Fibroblast of skin of left quadriceps (primary cell): ENCODE data around the gene PARD6G.

Source experiments
- DNase-seq, 2 experiments: peaks; one replicate each; pipeline ENCODE4 v3.0.0-alpha.2; 2013; ENCODE audit warnings: low read depth in 2 of 2

The PARD6G gene

DNA sequence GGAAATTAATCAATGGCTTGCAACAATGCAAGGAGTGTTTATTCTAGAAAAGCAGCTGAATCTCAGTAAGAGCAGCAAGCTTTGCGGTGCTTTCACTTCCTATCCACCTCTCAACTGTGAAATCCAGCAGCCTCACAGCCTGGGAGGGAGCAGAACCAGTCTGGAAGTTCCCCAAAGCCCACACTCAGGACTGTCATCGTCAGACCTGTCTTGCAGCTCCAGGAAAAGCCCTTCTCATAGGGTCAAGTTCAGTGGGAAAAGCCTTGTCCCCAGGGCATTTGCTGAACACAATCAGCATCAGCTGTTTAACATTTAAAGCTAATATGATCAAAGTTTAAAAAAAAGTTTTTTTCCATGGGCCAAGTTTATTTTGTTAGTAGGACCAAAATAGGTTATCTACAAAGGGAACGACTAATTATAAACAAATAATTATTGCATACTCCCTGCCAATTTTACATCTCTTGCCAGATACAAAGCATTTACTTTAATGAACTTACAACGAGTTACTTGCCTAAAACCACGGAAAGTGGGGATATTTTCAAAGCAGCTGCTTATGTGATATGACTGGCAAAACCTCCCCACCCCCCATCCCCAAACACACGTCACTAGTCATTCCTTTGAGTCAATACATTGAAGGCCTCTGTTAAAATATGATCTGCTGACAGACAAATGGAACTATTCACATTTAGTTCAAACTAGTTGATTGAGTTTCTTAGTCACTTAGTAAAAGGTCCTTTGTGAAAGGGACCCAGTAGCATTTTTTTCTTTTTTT is 36.8 kb downstream of the PARD6G start:
- no peak for DNase-seq

DNA sequence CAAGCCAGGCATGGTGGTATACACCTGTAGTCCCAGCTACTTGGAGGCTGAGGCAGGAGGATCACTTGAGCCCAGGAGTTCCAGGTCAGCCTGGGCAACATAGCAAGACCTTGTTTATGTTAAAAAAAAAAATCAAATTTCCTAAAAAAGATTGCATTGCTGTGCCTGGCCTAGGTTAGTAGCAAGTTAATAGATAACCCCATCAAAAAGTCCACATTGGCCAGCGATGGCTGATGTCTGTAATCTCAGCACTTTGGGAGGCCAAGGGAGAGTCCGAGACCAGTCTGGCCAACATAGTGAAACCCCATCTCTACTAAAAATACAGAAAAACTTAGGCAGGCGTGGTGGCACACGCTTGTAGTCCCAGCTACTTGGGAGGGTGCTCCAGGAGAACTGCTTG is 38.7 kb downstream of the PARD6G start:
- DNase-seq, result no peak

DNA sequence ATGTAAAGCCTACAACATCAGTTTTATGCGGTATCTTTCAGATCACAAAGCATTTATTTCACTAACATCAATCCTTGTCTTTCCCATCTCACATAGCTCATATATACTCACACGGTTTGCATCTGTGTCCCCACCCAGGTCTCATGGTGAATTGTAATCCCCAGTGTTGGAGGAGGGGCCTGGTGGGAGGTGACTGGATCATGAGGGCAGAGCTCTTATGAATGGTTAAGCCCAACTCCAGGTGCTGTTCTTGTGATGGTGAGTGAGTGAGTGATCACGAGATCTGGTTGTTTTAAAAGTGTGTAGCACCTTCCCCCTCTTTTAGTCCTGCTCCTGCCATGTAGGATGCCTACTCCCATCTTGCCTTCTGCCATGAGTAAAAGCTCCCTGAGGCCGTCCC is 42.0 kb downstream of the PARD6G start:
- DNase-seq, result no peak

DNA sequence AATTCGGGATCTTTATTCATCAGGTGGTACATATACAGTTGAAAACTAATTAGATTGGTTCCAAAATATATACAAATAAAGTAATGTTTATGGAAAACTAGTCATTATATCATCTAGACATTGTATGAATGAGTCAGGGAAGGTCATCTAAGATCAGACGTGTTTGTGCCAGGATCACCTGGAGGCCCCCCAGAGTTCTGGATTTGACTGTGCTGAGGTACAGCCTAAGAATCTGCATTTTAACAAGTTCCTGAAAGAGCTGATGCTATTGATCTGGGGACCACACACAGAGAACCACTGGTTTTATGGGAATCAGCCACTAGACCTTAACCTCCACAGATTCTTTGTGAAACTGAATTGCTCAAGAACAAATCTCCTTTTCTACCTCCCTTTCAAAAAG is 43.2 kb downstream of the PARD6G start:
- no peak for DNase-seq

DNA sequence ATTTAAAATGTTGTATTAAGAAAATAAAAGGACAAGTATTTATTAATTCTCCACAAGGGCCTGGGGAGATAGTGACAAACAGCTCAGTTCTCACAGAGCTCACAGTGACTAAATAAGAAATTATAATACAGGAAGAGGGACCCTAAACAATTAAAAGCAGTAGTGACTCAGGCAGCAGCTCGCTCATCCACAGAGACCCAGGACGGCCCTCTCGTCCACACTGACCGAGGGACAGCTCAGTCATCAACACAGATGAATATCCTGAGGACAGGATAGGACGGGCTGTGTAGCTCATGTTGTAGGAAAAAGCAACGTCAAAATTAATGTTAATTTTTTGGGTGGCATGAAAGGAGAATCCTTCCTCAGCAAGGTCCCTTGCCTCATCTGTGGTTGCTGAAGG is 44.1 kb downstream of the PARD6G start:
- no peak for DNase-seq

DNA sequence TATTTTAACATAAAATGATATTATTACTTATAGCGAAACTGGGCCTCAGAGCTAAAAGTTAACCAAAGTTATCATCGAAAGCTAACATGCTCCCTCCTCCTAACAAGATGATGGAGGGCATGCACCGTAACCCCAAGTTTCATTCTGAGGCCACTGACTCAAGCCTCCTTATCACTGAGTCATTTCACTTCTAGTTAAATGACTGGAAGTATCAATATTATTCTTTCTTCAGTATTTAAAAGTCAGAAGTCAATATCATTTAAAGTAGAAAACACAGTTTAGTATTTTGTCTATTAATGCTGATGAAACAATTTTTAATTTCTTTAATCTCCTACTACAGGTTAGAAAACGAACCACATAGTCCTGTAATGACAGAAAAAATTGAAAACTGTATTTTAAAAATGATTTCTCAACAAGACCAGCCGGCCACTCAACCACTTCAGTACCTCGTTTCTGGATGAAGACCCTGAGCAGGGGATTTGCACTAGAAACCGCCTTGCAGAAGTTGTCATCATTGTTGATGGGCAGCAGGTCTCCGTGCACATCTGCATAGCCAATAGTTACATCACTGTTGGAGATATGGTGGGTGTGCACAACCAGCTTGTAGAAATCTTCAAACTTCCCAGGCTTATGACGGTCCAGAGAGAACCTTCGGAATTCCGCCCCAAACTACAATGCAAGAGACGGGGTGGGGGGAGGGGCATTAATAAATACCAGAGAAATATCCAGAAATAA is 44.9 kb downstream of the PARD6G start:
- no peak for DNase-seq

DNA sequence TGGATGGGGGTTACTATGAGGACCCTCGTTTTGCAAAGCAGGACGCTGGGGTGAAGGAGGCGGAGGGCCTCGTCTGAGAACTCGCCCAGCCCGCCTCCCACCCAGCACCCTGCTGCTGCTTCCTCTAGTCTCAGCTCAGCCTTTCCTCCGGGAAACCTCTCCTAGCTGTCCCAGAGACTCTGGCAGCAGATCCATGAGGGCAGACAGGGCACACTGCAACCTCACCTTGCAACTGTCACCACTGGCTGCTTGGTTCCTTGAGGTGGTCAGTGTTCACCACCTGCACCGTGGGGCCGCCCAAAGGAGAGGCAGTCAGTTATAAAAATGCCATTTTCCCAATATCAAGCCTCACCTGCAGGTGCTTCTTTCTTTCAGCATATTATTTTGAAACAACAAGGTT is 45.6 kb downstream of the PARD6G start:
- DNase-seq, result no peak

DNA sequence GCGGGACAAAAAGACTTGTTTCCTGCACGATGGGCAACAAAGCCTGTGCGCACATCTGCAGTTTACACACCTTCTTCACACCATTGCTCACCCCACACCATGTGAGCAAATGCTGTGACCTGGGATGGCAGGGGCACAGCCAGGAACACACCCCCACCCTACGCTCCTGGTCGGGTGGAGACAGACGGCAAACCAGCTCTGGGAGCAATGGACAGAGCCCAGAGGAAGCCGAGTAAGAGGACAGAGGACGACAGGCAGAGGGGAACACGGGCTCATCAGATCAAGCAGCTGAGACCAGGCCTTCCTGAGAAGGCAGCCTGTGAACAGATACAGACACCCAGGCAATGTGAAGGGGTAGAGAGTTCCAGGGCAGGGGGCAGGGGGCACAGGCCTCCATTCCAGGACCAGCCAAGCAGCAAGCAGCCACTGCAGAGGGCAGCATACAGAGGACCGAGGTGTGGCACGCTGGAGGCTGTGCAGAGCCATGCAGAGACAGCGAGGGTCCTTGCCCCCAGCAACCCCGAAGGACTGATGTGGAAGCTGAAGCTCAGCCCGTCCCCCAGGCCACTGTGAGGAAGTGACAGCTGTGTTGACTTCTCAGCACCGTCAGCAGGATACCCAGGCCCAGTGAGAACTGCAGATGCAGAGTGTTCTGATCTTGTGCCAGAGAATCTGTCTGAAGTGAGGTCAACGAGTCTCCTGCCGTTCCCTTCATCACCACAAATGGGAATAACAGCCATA is 46.2 kb downstream of the PARD6G start:
- DNase-seq, result no peak

DNA sequence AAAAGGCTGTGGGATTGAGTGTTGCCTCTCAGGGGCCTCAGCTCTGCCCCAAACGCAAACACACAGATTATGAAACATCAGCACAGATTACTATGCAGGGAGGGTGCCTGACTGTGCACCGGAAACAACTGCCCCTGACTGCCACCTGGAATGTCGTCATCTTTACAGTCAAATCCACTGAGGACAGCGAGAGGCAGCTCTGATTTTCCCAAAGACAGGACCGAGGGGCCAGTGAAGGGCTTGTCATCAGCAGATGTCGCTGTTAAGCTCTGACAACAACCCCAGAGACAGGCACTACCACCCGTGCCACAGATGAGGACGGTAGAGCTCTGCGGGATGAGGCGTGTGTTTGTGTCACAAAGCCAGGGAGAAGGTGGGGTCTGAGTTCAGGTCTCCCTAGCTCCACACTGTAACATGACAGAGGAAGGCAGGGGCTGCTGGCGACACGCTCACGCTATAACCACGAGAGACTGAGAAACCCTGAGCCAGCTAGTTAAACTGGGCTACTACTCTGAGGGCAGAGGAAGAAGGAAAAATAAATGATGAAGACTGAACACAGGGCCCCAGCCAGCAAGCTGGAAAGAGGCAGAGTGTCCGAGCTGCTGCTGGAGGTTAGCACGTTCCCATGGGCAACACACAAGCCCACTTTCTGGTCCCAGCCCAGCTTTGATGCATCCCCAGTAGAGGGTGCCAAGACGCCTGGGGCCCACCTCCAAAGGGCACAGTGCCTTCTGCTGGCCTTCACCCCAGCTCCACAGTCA is 47.0 kb downstream of the PARD6G start:
- DNase-seq, result no peak

DNA sequence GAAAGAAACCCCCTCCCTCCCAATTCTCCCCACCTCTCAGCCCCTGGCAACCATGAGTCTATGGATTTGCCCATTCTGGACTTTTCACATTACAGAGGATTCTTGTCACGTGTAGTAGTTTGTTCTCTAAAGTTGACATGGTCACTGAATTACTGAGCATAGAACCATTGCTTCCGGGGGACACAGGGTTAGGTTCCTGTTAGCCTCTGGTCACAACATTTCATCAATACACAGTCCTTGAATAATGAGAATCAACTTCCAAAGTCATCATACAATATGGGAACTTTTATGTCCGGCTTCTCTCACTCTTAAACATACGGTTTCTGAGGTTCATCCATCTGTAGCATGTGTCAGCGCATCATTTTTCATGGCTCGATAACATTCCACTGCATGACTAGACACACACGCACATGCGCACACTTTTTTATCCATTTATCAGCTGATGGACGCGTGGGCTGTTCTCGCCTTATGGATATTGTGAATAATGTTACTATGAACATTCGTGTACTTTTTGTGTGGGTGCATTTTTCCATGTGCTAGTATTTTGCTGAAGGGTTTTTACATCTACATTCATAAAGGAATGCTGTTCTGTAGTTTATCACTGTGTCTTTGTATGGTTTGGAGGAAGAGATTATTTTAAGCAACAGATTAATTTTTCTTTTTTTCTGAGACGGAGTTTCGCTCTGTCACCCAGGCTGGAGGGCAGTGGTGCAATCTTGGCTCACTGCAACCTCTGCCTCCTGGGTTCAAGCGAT is 48.1 kb downstream of the PARD6G start:
- DNase-seq, result no peak

DNA sequence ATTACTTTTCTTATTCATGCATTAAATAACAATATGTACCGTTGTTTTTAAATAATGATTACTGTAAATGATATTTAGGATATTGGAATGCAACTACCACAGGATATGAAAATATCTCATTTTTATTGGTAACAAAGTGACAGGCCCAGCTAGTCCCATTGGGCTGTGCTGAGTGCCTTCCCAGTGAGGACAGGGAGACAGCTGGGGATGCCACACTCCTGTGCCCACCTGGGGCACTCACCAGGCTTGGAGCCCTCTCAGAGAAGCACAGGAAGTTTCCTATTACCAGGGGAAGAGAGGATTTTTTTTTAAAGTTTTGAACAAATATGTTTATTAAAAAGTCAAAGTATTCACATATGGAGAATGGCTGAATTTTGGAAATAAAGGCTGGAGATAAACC is 48.9 kb downstream of the PARD6G start:
- no peak for DNase-seq

DNA sequence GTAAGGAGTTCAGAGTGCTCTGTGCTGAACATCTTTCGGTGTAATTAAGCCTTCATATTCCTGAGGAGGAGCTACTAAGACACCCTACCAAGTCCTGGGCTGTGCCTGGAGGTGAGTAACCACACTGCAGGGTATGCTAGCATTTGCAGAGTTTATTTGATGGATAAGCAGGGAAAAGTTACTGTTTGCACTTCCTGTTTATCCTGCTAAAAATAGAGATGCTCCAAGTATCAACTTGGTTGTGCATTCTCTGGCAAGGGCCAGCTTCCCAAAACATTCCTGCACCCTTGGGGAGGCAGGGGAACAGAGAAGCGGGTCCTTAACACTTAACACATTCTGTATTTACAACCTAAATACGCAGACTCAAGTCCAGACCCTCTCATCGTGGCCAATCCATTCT is 49.8 kb downstream of the PARD6G start:
- no peak for DNase-seq

DNA sequence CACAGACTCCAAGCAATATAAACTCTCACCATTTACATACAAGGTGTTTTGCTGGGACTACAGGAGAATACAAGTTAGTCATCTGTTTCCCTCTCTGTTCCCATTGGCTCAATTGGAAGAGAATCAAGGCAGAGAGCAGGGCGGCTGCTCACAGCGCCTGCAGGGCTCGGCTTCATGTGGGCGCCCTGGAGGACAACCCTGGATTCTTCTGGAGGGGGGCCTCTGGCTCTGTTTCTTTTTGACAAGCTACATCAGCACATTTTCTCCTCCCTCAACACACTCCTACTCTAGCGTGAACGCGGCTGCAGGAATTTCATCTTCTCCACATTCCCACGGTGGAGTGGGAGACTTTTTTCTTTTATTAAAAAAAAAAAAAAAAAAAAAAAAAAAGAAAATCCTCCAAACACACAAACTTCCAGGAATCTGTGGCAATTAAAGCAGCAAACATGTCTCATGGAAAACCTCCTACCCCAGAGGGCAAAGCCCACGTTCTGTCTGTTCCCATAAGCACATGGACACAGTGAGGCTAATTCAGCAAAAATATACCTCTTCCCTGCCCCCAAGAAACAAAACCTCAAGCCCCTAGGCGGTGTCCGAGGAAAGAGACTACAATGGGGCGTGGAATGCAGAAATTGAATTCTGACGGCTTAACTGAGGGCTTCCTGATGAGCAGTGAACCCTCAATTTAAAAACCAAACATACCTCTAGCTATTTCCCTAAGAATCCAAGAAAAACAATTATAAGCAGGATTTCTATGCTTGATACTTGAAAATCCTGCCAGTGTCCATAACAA is 50.6 kb downstream of the PARD6G start:
- no peak for DNase-seq

DNA sequence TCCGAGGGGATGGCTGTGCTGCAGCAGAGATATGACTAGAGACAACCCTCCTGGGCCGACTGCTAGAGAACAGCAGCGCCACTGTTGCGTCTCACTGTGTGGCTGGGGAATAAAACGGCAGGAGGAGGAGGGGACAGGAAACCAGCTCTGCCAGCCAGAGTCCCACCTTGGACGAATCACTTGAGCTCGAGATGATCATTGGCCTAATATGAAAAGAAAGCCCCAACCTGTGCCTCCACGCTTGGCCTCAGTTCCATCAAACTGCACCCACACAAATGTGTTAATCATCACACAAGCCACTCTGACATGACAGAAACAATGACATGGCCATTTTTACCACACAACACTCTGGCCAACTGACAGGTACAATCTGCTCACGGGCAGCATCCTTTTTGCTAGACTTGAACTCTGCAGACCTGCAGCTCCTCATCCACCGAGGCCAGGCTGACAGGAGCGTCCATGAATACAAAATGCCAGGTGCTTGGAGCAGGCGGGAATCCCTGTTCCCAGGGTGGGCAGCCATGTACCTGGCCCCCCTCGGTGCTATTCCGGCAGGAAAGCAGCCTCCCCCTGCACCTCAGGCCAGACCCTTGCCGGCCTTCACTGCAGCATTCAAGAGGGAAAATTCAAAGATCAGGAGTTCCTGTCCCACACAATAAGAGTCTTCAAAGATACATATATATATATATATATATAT is 52.3 kb downstream of the PARD6G start:
- DNase-seq, result no peak

DNA sequence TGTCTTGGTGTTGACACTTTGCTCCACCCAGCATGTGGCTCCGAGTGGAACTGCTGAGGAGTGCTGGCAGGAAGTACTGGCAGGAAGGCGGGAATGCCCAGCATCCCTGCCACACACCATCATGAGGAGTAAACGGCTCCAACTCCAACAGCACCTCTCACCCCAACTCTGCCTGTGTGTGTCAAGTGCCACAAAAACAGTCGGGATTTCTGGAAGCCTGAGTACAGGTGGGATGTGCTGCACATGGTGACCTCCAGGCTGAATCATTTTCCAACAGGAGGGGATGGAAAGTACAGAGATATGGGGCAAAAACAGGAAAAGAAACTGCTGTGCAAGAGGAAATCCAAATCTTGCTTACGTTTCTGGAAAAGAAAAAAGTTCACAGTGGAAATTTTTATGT is 53.6 kb downstream of the PARD6G start:
- no peak for DNase-seq

DNA sequence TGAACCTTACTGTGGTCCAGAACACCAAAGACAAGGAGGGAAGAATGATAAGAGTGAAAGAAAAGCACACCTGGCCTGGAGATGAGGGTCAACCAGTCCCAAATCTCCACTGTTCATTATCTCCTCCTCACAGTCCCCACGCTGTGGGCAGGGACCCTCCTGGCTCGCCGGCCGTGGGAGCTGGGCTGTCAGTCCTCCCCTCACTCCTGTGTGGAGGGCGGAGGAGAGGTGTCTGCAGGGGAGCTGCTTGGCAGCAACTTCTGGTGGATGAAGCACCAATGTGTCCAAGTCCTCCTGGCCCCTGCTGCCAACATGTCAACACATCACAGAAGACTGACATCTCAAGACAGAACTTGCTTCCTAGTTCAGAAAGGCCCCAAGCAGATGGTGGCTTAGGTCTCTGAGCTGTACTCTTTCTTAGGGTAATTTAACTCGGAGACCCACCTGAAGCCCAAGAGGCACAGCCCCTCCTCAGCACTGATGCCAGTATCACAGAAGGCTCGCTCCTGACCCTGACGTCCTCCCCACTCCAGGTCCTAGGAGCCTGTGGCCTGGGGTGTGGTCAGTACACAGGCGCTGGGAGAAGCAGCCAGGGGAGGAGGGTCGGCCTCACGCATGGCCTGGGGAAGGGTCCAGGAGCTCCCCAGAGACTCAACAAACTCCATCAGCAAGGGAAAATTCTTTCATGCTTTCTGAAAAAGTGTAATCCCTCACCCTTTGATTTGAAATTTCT is 54.5 kb downstream of the PARD6G start:
- no peak for DNase-seq

DNA sequence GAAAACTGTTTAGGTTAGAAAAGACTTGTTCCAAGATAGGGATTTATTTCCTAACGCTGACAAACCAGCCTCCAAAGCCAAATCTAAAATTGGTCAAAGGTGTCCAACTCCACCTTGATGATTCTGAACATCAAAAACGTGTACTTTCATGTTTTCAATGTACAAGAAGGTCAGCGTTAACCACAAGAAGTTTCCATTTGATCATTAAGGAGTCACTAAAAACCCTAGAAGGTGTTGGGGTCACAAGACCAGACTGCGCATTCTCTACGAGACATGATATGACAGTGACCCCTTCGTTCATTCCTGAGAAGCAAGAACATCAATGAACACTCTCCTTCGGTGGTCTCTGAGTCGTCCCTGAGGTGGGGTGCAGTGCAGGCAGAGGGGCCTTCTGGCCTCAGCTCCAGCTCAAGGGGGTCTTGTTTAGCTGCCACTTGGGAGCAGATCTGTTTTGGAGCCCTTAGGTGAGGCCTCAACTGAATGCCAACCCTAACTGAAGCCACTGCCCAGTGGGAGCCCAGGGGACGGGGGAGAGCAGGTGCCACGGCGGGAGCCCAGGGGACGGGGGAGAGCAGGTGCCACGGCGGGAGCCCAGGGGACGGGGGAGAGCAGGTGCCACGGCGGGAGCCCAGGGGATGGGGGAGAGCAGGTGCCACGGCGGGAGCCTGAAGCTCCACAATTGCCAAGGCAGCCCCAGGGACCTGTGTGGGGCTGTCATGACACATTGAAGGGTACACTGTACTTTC is 55.2 kb downstream of the PARD6G start:
- no peak for DNase-seq

DNA sequence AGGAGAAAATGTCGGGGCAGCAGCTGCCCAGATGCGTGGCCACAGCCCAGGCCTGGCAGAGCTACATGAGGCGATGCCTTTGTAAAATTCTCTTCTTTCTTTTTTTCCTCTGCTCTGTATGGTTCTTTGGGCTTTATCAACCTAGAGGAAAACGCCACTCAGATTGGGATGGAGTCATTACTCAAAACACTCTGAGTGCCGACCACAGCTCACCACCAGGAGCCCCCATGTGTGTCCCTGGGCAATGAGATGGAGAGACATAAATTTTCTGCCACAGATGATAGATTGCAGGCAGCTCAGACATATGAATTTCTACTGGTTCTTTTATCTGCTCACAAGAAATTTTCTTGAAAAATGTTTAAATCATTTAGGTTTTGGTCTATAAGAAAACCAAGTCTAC is 56.0 kb downstream of the PARD6G start:
- DNase-seq, result no peak
